ENCODE data around the gene POLA1.

The POLA1 gene

GRCh38 chrX:25004040-25004439 is 310.3 kb downstream of the POLA1 start:
- Histone ChIP-seq H3K4me2 (ENCODE audit: low read length) (no peak overlapping the region), H3K79me2 (ENCODE audit: low read length) (no peaks in the 10 kb centered on the region), H2AFZ (ENCODE audit: low read depth, low read length) (no peak overlapping the region), H4K20me1 (ENCODE audit: insufficient read depth, low read length) (no peaks in the 10 kb centered on the region), H3K27ac (ENCODE audit: low read length) (no peak overlapping the region), H3K4me1 (ENCODE audit: low read length) (no peaks in the 10 kb centered on the region), H3K4me3 (ENCODE audit: low read length) (no peak overlapping the region), H3K36me3 (replicated peaks; ENCODE audit: low read depth, low read length) (no peaks in the 10 kb centered on the region), H3K9me3 (ENCODE audit: insufficient read depth, low read length) (no peaks in the 10 kb centered on the region), H3K9ac (ENCODE audit: low read length) (no peak overlapping the region), H3K27me3 (ENCODE audit: low read depth, low read length) (no peaks in the 10 kb centered on the region)
- TF ChIP-seq CTCF (IDR thresholded peaks at IDR 0.05; ENCODE audit: low read depth, low read length) (no peak), EZH2phosphoT487 (IDR thresholded peaks at IDR 0.05; ENCODE audit: low read depth) (no peak)

- Histone ChIP-seq H2AFZ (ENCODE audit: low read depth, low read length) (no peak overlapping the region), H3K79me2 (ENCODE audit: low read length) (no peaks in the 10 kb centered on the region), H3K27me3 (ENCODE audit: low read depth, low read length) (no peaks in the 10 kb centered on the region), H3K4me1 (ENCODE audit: low read length) (no peaks in the 10 kb centered on the region), H4K20me1 (ENCODE audit: insufficient read depth, low read length) (no peaks in the 10 kb centered on the region), H3K4me2 (ENCODE audit: low read length) (no peak overlapping the region), H3K36me3 (replicated peaks; ENCODE audit: low read depth, low read length) (no peaks in the 10 kb centered on the region), H3K27ac (ENCODE audit: low read length) (no peak overlapping the region), H3K9me3 (ENCODE audit: insufficient read depth, low read length) (no peaks in the 10 kb centered on the region), H3K4me3 (ENCODE audit: low read length) (no peak overlapping the region), H3K9ac (ENCODE audit: low read length) (no peak overlapping the region)
- TF ChIP-seq CTCF (IDR thresholded peaks at IDR 0.05; ENCODE audit: low read depth, low read length) (no peak), EZH2phosphoT487 (IDR thresholded peaks at IDR 0.05; ENCODE audit: low read depth) (no peak)
These were observed 310.8 kb downstream of the POLA1 start for GRCh38 chrX:25004485-25005032.

- Histone ChIP-seq H3K4me2 (ENCODE audit: low read length) (no peak overlapping the region), H3K27ac (ENCODE audit: low read length) (no peak overlapping the region), H4K20me1 (ENCODE audit: insufficient read depth, low read length) (no peaks in the 10 kb centered on the region), H3K4me3 (ENCODE audit: low read length) (no peak overlapping the region), H3K79me2 (ENCODE audit: low read length) (no peaks in the 10 kb centered on the region), H2AFZ (ENCODE audit: low read depth, low read length) (no peak overlapping the region), H3K9ac (ENCODE audit: low read length) (no peak overlapping the region), H3K36me3 (replicated peaks; ENCODE audit: low read depth, low read length) (no peaks in the 10 kb centered on the region), H3K4me1 (ENCODE audit: low read length) (no peaks in the 10 kb centered on the region), H3K9me3 (ENCODE audit: insufficient read depth, low read length) (no peaks in the 10 kb centered on the region), H3K27me3 (ENCODE audit: low read depth, low read length) (no peaks in the 10 kb centered on the region)
- no peak for TF ChIP-seq CTCF (IDR thresholded peaks at IDR 0.05; ENCODE audit: low read depth, low read length)
- no peak for TF ChIP-seq EZH2phosphoT487 (IDR thresholded peaks at IDR 0.05; ENCODE audit: low read depth)
These were observed 311.3 kb downstream of the POLA1 start for GRCh38 chrX:25005034-25005381.

GRCh38 chrX:25005382-25006185 is 311.9 kb downstream of the POLA1 start:
- no peaks in the 10 kb centered on the region for H3K9me3 ChIP-seq (ENCODE audit: insufficient read depth, low read length)
- H3K4me3 ChIP-seq (ENCODE audit: low read length), result no peak overlapping the region
- no peak overlapping the region for H3K4me2 ChIP-seq (ENCODE audit: low read length)
- no peak overlapping the region for H2AFZ ChIP-seq (ENCODE audit: low read depth, low read length)
- no peaks in the 10 kb centered on the region for H3K27me3 ChIP-seq (ENCODE audit: low read depth, low read length)
- H3K36me3 ChIP-seq (replicated peaks; ENCODE audit: low read depth, low read length), result no peaks in the 10 kb centered on the region
- H3K4me1 ChIP-seq (ENCODE audit: low read length), result no peaks in the 10 kb centered on the region
- TF ChIP-seq EZH2phosphoT487 (IDR thresholded peaks at IDR 0.05; ENCODE audit: low read depth), result no peak
- TF ChIP-seq CTCF (IDR thresholded peaks at IDR 0.05; ENCODE audit: low read depth, low read length), result no peak
- H4K20me1 ChIP-seq (ENCODE audit: insufficient read depth, low read length), result no peaks in the 10 kb centered on the region
- no peak overlapping the region for H3K27ac ChIP-seq (ENCODE audit: low read length)
- no peak overlapping the region for H3K9ac ChIP-seq (ENCODE audit: low read length)
- no peaks in the 10 kb centered on the region for H3K79me2 ChIP-seq (ENCODE audit: low read length)

Measured in OCI-LY3 (cell line).